ENCODE measurements around the gene RECK. TPM values are rescaled to one million over a fixed set of nuclear protein-coding genes. Genes with fewer than 3 reads are reported as not detected.

Gene RECK
- total RNA-seq, 1 experiment from 2014 or later = 10.3 TPM

- Histone ChIP-seq H4K20me1 (ENCODE audit: control insufficient read depth, insufficient read depth, insufficient read length) (no peaks in the 10 kb centered on the region), H2AK5ac (ENCODE audit: insufficient read length, low read length) (no peak overlapping the region), H3T11ph (ENCODE audit: low read length) (no peak overlapping the region), H4K5ac (ENCODE audit: insufficient read length, low read depth, low read length) (no peak overlapping the region), H3K27me3 (ENCODE audit: insufficient read depth, low read length) (no peaks in the 10 kb centered on the region), H3K79me2 (ENCODE audit: insufficient read depth, low read length) (no peaks in the 10 kb centered on the region), H3K18ac (ENCODE audit: insufficient read length, low read depth, low read length) (no peak overlapping the region), H3K27ac (ENCODE audit: insufficient read length, low read depth, low read length) (no peak overlapping the region), H4K91ac (ENCODE audit: insufficient read length, low read depth, low read length) (no peak overlapping the region), H3K56ac (ENCODE audit: insufficient read length, low read depth, low read length) (no peak overlapping the region), H3K23me2 (ENCODE audit: insufficient read length, low read depth, low read length, poor library complexity, severe bottlenecking) (no peaks in the 10 kb centered on the region), H3K23ac (ENCODE audit: insufficient read length, low read depth, low read length) (no peak overlapping the region), H2BK120ac (ENCODE audit: low read depth, low read length, poor library complexity, severe bottlenecking) (no peak overlapping the region), H2BK15ac (ENCODE audit: low read depth, low read length) (no peak overlapping the region), H3K79me1 (ENCODE audit: insufficient read depth, low read depth, low read length, poor library complexity, severe bottlenecking) (no peaks in the 10 kb centered on the region), H3K14ac (ENCODE audit: insufficient read depth, low read length) (no peak overlapping the region; the same call in 1 of the 2 replicates), H3K4me1 (ENCODE audit: insufficient read depth, low read length) (peaks cover 3% of the 10 kb centered on the region; the same call in 1 of the 2 replicates), H3K4me2 (ENCODE audit: insufficient read depth, insufficient read length, low read length) (no peak overlapping the region), H3K9me3 (ENCODE audit: control insufficient read depth, low read depth, low read length) (no peaks in the 10 kb centered on the region), H2BK5ac (ENCODE audit: insufficient read length, low read length) (no peak overlapping the region), H2BK20ac (ENCODE audit: low read depth, low read length, poor library complexity, severe bottlenecking) (no peak overlapping the region), H4K8ac (replicated peaks; ENCODE audit: insufficient read length, low read depth, low read length) (no peak overlapping the region), H2BK12ac (ENCODE audit: insufficient read length, low read depth, low read length) (no peak overlapping the region), H2AFZ (ENCODE audit: low read length) (no peak overlapping the region), H3K9ac (ENCODE audit: extremely low read depth, insufficient read length, low read length) (no peak overlapping the region), H3K4ac (ENCODE audit: low read depth, low read length) (no peak overlapping the region)
- TF ChIP-seq CTCF (conservative IDR thresholded peaks at IDR 0.05) = no peak
- Mint-ChIP-seq H3K4me1 (0 out of 4 replicates have a peak, but pooled peaks cover 0 to 3% of the 10 kb centered on the region in 2 experiments), H3K4me3 (no peak overlapping the region), H3K27ac (peak overlapping the region in 1 of 3 experiments; percentile 59; a peak in 1 of 7 replicates), H3K27me3 (ENCODE audit: low read depth) (peaks cover 3% of the 10 kb centered on the region), H3K9me3 (peaks cover 16 to 22% of the 10 kb centered on the region in 2 experiments), H3K36me3 (ENCODE audit: insufficient read depth in 1 of 3, low read depth in 3 of 3) (peaks cover 6 to 19% (median 7%) of the 10 kb centered on the region in 3 experiments; a peak in 5 of 7 replicates)
- no CpG with 5 or more reads among the region's 11 CpGs for whole genome bisulfite sequencing (ENCODE audit: extremely low coverage, insufficient read length, low lambda C conversion rate)
- DNase-seq = no peak
Observed at GRCh38 chr9:36154331-36154952, 117.7 kb downstream of the RECK start.

Measured in H9 (cell line).